Measurements from ENCODE around the gene ZNF516. TPM values are rescaled to one million over a fixed set of nuclear protein-coding genes. Genes with fewer than 3 reads are reported as not detected.
A peak's percentile ranks its signal among the peaks of the same experiment; 100 is the strongest.

ZNF516 gene
- total RNA-seq, 6 experiments from 2014 or later, result 10.2 to 16.0 (median 13.7) TPM

DNA sequence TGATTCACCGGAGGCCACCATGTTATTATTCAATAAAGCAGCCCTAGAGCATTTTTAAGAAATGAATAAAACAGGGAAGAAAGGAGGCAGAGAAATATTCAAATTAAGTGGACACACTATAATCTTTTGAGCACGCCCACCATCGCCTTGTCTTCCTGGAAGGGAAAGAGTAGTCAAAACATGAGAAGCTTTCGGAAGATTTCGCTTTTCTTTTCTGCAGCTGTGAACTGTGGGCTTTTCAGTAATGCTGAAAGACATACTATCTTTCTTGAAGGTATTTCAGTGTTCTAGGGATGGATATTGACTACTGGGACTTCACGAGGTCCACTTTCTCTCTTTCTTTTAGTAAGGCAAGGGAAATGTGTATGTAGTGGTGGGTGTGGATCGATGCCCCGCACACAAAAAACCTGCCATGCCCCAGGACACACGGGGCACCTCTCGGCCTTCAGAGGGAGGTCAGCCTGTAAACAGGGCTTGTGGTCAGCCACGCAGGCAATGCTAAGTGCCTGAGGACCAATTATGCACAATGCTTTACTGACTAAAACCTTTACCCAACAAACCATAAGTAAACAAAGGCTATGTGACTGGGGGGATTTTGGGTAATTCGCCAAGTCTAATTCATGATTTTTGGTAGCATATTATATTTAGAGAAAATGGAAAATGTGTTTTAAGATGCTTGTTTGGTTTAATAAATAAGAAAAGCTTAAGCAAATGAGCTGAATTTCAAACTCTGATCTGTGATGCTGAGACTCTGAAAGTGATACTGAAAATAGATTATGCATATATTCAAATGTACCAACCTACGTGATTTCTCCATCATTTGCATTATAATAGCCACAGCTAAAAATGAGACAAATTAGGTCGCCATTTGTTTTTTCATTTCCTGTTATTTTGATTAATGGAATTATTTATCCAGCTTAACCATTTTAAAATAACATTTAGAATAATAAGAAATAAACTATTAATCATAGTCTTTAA, 130.5 kb downstream of the ZNF516 start:
- no peak overlapping the region for H3K4me3 ChIP-seq
- H3K4me1 ChIP-seq, result no peaks in the 10 kb centered on the region
- no peaks in the 10 kb centered on the region for H3K27me3 ChIP-seq
- WGBS (ENCODE audit: insufficient coverage, low coverage, low lambda C conversion rate, missing lambda C conversion rate), result 90% methylated on average over 14 of the region's 14 CpGs
- DNase-seq (no peak), ATAC-seq (no peak)
- TF ChIP-seq POLR2A (IDR thresholded peaks at IDR 0.05), result no peak
- TF ChIP-seq, protein P1, sequence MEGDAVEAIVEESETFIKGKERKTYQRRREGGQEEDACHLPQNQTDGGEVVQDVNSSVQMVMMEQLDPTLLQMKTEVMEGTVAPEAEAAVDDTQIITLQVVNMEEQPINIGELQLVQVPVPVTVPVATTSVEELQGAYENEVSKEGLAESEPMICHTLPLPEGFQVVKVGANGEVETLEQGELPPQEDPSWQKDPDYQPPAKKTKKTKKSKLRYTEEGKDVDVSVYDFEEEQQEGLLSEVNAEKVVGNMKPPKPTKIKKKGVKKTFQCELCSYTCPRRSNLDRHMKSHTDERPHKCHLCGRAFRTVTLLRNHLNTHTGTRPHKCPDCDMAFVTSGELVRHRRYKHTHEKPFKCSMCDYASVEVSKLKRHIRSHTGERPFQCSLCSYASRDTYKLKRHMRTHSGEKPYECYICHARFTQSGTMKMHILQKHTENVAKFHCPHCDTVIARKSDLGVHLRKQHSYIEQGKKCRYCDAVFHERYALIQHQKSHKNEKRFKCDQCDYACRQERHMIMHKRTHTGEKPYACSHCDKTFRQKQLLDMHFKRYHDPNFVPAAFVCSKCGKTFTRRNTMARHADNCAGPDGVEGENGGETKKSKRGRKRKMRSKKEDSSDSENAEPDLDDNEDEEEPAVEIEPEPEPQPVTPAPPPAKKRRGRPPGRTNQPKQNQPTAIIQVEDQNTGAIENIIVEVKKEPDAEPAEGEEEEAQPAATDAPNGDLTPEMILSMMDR (IDR thresholded peaks at IDR 0.05), result no peak
- peaks cover 0 to 21% (median 3%) of the 10 kb centered on the region in 4 donors for H3K36me3 ChIP-seq
- intact Hi-C loops (cut with DNase I), result no loop called here
- no peaks in the 10 kb centered on the region for H3K9me3 ChIP-seq
- no peak overlapping the region for H3K27ac ChIP-seq

DNA sequence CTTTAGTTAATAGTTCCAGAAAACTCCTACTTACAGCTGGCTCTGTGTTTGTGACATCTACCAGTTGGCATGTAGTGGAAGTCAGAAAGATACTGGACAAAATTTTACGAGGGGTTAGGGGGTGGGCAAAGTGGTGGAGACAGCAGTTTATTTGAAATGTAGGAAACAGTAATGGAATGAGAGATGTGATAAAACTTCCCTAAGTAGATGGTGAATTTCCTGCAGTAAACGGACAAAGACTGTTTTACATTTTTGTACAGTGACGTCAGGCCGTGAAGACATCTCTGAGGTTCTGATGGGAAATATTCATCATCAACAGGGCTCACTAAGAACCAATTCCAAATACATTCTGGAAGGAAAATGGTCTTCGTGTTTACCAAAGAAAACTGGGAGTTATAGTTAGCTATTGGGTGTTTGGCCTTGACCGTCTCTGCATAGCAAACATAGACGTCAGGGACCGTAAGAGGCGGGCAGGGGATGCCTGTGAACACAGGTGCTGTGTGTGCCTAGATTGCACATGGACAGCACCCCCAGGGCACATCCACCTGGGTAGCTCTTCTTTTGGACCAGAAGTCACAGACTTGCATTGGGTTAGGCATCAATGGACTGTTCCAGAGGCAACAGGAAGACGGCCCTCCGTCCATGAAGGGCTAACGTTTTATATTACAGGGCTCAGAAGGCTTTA, 131.5 kb downstream of the ZNF516 start:
- 65% methylated on average over 8 of the region's 12 CpGs for WGBS (ENCODE audit: insufficient coverage, low coverage, low lambda C conversion rate, missing lambda C conversion rate)
- Histone ChIP-seq H3K27me3 (no peaks in the 10 kb centered on the region), H3K4me3 (no peak overlapping the region), H3K9me3 (no peaks in the 10 kb centered on the region), H3K36me3 (peaks cover 0 to 31% (median 1%) of the 10 kb centered on the region in 4 donors), H3K4me1 (no peaks in the 10 kb centered on the region), H3K27ac (no peak overlapping the region)
- intact Hi-C loops (cut with DNase I), result no loop called here
- no peak for TF ChIP-seq POLR2A (IDR thresholded peaks at IDR 0.05)
- DNase-seq (no peak), ATAC-seq (peak in 1 of 4 donors; percentile 27)

- 89% methylated on average over 7 of the region's 7 CpGs for WGBS (ENCODE audit: insufficient coverage, low coverage, low lambda C conversion rate, missing lambda C conversion rate)
- Histone ChIP-seq H3K27ac (no peak overlapping the region), H3K36me3 (peaks cover 0 to 39% (median 1%) of the 10 kb centered on the region in 4 donors), H3K27me3 (no peaks in the 10 kb centered on the region), H3K9me3 (no peaks in the 10 kb centered on the region), H3K4me1 (no peaks in the 10 kb centered on the region), H3K4me3 (no peak overlapping the region)
- TF ChIP-seq, protein P1 (IDR thresholded peaks at IDR 0.05), result no peak
- TF ChIP-seq POLR2A (IDR thresholded peaks at IDR 0.05), result no peak
- ATAC-seq, result no peak
- DNase-seq, result no peak
- intact Hi-C loops (cut with DNase I), result no loop called here
Observed at GRCh38 chr18:76362676-76363075, 132.4 kb downstream of the ZNF516 start.

GRCh38 chr18:76361219-76361618, 133.8 kb downstream of the ZNF516 start:
- intact Hi-C loops (cut with DNase I), result no loop called here
- Histone ChIP-seq H3K27me3 (no peaks in the 10 kb centered on the region), H3K4me3 (no peak overlapping the region), H3K36me3 (peaks cover 0 to 43% (median 1%) of the 10 kb centered on the region in 4 donors), H3K27ac (no peak overlapping the region), H3K4me1 (no peaks in the 10 kb centered on the region), H3K9me3 (no peaks in the 10 kb centered on the region)
- TF ChIP-seq, protein P1 (IDR thresholded peaks at IDR 0.05), result no peak
- no peak for TF ChIP-seq POLR2A (IDR thresholded peaks at IDR 0.05)
- no peak for ATAC-seq
- DNase-seq, result no peak
- 94% methylated on average over 8 of the region's 8 CpGs for WGBS (ENCODE audit: insufficient coverage, low coverage, low lambda C conversion rate, missing lambda C conversion rate)

DNA sequence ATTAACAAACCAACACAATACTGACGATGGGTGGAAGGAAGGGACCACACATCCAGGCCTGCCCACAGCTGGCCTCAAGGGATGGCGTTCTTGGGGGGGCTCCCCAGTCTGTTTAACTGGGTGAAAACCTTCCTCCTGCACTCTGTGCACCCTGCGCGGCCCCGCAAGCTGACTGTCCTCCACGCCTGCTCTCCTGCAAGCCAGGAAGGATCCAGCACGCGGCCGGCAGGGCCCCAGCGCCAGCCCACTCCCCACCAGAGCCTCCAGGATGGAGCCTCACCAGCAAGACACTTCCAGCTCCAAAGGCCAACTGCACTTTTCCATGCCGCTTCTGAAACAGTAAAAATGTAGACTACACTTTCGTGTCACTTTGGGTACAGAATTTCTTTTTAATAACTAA, 135.1 kb downstream of the ZNF516 start:
- H3K4me3 ChIP-seq, result no peak overlapping the region

More for the DNA sequence above, 135.1 kb downstream of the ZNF516 start:
- TF ChIP-seq, protein P1 (IDR thresholded peaks at IDR 0.05), result no peak
- no peak for TF ChIP-seq POLR2A (IDR thresholded peaks at IDR 0.05)
- Histone ChIP-seq H3K36me3 (peaks cover 0 to 43% (median 0%) of the 10 kb centered on the region in 4 donors), H3K27ac (no peak overlapping the region), H3K4me1 (no peaks in the 10 kb centered on the region), H3K27me3 (no peaks in the 10 kb centered on the region), H3K9me3 (no peaks in the 10 kb centered on the region)
- DNase-seq (no peak), ATAC-seq (no peak)
- intact Hi-C loops (cut with DNase I), result no loop called here
- WGBS (ENCODE audit: insufficient coverage, low coverage, low lambda C conversion rate, missing lambda C conversion rate), result 84% methylated on average over 2 of the region's 12 CpGs
